Measurements from ENCODE around the gene KTI12.
"Not testable (repeated sequence)": the region's sequence is repeated elsewhere in the genome, so short reads cannot be mapped to it uniquely, and the experiment has no call there.

The KTI12 gene, protein sequence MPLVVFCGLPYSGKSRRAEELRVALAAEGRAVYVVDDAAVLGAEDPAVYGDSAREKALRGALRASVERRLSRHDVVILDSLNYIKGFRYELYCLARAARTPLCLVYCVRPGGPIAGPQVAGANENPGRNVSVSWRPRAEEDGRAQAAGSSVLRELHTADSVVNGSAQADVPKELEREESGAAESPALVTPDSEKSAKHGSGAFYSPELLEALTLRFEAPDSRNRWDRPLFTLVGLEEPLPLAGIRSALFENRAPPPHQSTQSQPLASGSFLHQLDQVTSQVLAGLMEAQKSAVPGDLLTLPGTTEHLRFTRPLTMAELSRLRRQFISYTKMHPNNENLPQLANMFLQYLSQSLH
- total RNA-seq, result 7.3 to 8.7 reads per million in 2 donors

DNA sequence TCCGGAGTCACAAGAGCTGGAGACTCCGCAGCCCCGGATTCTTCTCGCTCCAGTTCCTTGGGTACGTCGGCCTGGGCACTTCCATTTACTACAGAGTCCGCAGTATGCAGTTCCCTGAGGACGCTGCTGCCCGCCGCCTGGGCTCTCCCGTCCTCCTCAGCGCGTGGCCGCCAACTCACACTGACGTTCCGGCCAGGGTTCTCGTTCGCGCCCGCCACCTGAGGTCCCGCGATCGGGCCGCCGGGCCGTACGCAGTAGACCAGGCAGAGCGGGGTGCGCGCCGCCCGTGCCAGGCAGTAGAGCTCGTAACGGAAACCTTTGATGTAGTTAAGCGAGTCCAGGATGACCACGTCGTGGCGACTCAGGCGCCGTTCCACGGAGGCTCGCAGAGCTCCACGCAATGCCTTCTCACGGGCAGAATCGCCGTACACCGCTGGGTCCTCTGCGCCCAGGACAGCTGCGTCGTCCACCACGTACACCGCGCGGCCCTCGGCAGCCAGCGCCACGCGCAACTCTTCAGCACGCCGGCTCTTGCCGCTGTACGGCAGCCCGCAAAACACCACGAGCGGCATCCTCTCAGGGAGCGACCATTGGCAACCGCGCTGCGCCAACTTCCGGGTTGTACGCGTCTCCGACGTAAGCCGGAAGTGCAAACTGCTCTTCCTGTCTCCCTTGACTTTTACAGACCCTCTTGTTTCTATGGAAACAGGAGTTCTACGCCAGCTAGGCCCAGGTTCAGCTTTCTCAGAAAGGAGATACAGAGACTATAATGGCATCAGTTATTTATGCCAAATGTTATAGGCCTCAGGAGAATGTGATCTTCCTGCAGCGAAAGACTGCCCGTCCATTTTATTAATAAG is at the start of gene KTI12:
Gene KTI12, minus strand, starts transcription at position 621 of the 860 bp plus-strand sequence. Its CDS starts 49 bp downstream, at position 572.
- DNase-seq, result peak; percentile 74

DNA sequence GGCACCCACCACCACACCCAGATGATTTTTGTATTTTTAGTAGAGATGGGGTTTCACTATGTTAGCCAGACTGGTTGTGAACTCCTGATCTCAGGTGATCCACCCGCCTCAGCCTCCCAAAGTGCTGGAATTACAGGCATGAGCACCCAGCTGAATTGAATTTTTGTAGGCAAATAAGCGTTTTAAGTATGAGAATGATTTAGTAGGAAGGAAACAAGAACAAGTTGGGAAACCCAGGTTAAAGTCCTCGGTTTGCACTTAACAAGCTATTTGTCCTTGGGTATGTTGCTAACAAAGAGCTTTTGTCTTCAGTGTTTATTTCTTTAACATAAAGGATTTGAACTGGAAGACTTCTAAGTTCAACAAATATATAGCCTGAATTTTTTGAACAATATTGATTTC is 46.4 kb upstream of the KTI12 start:
- DNase-seq, result no peak

DNA sequence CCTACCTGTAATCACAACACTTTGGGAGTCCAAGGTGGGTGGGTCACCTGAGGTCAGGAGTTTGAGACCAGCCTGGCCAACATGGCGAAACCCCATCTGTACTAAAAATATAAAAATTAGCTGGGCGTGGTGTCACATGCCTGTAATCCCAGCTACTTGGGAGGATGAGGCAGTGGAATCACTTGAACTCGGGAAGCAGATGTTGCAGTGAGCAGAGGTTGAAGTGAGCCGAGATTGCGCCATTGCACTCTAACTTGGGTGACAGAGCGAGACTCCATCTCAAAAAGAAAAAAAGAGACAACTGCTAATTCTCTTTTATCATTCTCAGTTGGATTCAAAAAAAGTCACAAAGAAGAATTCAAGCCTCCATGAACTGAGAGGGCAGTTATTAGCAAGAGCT is 43.7 kb upstream of the KTI12 start:
- not testable (repeated sequence) for DNase-seq

DNA sequence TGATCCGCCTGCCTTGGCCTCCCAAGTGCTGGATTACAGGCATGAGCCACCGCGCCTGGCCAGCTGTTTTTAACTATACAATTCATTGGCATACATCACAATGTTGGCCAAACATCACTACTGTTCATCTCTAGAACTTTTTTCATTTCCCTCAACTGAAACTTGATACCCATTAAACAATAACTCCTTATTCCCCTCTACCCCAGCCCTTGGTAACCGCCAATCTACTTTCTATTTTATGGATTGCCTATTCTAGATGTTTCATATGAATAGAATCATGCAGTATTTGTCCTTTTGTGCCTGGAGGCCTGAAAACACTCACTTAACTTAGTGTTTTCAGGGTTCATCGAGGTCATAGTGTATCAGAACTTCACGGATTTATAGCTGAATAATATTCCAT is 38.7 kb upstream of the KTI12 start:
- DNase-seq, result no peak

DNA sequence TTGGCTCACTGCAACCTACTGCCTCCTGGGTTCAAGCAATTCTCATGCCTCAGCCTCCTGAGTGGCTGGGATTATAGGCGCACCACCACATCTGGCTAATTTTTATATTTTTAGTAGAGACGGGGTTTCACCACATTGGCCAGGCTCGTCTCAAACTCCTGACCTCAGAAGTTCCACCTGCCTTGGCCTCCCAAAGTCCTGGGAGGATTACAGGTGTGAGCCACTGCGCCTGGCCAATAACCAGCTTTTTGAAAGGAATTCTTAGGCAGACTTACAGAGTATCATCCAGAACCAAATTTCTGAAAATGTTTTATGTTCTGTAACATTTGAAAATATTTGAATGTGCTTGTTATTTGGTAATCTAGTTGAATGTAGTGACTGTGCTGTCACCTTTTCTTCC is 37.1 kb upstream of the KTI12 start:
- DNase-seq, result no peak

DNA sequence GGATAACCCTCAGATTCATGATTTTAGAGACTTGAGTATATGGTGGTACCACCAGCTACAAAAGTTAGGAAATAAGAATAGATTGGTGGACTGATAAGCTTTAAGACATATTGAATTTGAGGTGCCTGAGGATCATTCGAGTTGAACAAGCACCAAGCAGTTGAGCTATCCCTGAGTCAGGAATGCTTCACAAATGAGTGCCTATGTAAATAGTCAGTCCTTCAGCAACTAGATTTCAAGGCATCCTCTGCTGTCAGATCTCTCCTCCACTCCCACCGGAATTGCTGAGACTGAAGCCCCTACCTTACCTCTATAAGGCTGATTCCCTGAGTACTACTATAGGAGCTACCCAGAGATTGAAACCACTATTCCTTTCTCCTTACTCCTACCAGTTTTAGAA is 29.6 kb upstream of the KTI12 start:
- no peak for DNase-seq

DNA sequence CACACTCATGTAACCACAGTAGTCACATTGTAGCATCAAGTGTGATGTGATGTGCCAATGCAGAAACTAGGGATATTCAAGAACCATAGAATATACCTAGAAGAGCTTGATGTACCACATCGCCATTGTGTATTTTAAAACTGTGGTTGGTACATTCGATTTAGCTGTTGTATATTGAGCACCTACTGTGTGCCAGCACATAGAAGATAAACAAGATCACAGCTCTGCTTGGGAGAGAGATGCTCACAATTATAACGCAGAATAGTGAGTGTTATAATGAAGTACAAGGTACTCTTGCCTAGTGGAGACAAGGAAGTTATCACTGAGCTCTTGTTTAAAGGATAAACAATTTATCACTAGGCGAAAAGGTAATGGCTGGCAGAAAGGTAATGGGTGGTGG is 27.2 kb upstream of the KTI12 start:
- no peak for DNase-seq

DNA sequence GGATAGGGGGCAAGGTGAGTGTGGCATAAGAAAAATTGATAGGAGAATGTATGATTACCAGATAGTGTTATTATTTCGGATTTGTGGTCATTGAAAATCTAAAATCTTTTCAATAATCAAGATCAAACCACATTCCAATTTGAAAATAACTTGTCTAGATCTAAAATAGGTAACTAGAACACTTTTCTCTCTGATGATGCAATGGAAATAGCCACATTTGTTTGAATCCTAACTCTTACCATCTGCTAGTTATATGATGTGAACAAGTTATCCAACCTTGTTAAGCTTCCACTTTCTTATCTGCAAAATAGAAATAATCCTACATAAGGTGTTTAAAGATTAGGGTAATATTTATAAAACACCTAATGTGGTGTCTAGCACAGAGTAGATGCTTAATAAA is 26.3 kb upstream of the KTI12 start:
- no peak for DNase-seq

DNA sequence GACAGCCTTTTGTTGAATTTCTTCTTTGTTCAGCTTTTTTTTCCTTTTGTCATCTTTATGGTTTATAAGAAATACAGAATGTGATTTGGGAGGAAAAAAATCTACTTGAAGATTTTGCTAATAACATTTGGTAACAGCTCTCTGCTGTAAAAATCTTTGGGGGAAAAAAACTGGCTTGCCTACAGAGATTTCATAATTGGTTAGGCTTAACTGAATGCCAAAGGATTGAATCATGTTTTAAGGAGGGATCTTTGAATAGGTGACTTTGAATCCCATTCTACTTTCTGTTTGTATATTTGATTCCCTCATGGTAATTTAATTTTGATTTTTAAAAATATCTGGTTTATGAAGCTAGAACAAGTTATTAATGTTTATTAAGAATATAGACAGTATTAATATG is 25.7 kb upstream of the KTI12 start:
- no peak for DNase-seq

DNA sequence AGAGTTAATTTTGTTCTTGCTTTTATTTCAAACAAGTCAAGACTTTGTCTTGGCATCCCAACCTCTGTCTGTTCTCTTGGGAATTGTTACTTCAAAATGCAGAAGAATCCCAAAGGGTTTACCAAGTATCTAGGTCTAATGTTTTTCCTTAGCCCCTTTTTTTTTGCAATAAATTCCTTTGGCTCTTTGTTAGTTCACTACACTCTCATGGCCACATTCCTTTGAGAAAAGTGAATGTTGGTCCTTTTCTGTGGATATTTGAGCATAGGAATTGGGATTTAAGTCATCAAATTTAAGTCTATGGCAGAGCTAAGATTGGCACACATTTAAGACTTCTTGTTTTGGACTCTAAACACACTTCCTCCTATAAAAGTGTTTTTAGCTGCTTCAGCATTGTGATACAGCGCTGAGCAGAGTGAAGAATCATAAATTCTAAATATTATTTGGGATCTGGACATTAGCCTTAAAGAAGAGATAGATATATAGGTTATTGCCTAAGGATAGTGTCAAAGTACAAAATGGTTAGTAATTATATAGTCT is 24.3 kb upstream of the KTI12 start:
- DNase-seq, result no peak

DNA sequence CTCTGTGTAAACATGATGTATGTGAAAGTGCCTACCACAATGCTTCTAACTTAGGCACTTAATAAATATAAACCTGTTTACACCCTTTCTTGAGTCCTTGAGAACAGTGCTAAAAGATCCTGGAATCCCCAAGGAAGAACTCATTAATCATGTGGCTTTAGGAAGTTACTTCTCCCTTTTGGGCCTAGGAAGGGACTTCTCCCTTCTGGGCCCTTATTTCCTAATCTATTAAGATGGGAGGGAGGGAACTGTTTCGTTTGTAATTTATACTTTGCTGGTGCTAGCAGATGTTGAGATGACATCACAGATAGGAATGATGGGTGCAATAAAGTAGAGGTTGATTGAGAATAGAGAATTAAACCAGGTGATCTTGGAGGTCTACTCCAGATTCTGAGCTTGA is 23.6 kb upstream of the KTI12 start:
- no peak for DNase-seq

DNA sequence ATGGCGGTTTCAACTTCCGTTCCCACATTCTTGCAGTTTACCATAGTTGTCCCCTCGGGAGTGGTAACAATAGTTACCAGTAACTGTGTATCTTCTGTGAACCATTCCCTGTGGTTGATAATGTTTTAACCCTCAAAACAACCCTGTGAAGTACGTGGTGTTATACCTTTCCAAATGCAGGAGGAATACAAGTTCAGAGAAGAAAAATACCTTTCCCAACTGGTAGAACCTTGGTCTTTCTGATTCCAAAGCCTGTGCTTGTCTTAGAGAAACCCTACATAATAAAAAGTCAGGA is 23.3 kb upstream of the KTI12 start:
- no peak for DNase-seq

DNA sequence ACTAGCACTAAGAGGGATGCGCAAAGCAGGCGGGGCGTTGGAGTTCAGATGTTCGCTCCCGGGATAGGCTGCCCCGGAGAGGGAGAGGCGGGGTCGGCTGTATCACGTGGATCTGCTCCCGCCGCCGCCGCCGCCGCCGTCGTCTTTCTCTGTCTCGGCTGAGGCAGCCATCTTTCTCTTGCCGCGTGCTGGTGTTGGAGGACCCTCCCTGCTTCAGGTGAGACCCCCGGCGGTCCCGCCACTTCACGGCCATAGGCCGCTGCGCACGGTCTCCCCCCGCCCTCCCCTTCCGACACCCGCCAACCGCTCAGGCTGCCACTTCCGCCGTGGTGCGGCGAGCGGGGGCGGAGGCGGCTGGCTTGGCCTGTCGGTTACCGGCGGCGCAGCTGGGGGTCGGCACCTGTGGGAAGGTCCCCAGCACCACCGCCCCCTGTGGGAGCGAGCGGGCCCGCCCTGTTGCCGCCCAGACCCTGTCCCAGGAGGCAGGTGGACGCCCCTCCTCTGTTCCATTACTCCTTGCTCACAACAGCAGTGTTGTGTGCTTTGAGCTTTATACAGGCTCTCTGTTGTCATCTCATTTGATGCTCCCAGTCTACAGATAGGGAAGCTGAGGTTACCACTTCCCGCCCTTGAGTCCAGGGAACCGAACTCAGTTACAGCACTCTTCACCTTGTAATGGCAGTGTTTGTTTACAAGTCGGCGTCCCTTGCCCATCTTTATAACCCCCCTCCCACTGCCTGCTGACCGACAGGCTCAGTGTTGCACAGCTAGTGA is 22.7 kb upstream of the KTI12 start, which contains the start of gene BTF3L4:
Gene BTF3L4, plus strand, starts transcription at position 133 of the 774 bp plus-strand sequence. CDS start 3,553 bp downstream, outside the sequence.
- DNase-seq, result peak; percentile 79

DNA sequence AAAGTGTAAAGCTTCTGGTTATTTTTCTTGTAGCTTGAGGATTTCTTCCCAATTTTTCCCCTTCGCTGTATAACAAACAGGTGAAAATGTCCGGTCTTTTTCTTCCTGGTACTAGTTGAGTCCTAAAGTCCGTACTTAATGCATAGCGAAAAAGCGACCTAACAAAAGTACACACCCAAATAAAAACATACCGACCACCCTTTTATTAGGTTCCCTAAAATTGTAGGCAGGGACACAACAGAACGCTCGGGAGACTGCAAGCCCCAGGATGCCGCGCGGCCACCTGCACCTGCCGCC is 22.2 kb upstream of the KTI12 start:
- DNase-seq, result no peak

DNA sequence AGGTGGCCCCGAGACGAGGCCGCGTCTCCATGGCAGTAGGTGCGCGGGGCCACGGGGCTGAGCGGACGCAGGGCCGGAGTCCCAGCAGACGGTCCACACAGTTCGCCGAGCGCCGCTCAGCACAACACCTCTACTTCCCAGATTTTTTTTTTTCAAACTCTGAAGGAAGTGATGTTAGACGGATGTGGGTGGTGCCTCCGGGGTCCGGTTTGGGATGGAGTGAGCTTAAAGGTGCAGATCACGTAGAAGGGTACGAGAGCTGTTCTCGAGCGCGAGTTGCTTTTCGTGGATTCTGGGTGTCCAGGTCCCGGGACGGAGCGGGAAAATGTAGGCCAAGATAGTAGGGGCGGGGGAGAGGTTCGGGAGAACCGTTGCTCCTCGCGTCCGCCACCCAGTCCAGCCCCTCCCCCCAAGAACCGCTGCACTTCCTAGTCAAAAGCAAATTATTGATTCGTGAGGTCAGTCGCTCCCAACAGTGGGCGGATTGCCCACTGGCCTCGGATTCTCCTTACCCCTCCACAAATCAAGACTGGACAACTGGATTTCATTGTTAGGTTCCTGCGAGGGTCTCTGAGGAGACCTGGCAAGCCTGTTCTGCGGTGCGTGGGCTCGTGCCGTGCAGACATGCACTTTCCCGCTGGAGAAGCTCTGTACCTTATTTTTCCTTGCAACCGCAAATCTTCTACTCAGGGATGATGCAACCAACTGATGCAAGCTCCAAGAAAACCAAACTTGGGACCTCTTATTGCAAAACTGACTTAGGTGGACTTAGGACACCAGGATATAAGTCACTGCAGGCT is 21.7 kb upstream of the KTI12 start, which contains the start of gene TXNDC12:
Gene TXNDC12, minus strand, starts transcription at position 126 of the 800 bp plus-strand sequence. Its CDS starts 95 bp downstream, at position 31.
- DNase-seq, result peak; percentile 15

DNA sequence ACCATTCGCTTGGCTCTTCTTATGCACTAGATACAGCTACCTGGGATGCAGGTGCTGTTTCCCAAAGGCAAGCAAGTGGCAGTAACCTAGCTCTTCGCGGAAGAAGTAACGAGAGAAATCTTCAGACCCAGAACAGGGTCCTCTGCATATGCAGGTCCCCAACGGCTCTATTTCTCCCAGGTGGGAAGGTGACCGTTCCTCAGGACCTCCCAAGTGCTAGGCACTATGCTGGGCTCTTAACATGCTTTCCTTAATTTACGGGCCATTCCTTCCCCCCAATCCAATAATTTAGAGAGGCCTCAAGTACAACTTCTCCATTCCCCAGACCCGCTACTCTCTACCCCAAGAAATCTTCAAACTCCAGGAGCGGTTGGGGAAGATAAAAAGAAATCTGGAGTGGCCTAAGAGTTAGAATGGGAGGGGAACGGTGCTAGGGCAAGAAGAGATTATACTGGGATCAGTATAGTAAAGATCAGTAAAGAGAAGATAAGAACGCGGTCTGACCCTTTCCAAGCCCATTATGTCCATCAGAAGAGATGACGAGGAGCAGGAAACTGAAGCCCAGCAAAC is 21.0 kb upstream of the KTI12 start:
- DNase-seq, result no peak

DNA sequence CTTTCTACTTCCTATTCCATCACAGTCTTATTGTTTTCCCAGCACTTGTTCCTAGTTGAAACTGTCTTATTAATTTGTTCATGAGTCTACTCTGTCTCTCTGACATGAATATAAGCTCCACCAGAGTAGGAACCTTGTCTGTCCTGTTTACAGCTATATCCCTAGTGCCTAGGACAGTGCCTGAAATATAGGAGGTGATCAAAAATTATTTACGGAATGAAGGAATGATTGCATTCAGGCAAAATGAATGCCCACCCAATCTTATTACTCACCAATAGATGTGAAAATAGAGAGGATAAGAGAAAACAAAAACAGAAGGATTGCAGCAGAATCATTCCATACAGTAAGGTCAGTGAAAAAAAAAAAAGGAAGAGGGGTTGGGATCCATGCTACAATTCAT is 20.3 kb upstream of the KTI12 start:
- no peak for DNase-seq

DNA sequence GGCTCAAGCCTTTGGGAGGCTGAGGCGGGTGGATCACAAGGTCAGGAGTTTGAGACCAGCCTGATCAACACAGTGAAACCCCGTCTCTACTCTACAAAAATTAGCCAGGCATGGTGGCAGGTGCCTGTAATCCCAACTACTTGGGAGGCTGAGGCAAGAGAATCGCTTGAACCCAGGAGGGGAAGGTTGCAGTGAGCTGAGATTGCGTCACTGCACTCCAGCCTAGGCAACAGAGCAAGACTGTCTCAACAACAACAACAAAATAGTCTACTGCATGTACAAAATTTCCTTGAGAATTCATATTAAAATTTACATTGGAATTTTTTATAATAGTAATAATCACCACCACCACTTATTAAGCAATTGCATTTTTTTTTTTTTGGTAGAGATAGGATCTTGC is 15.7 kb upstream of the KTI12 start:
- not testable (repeated sequence) for DNase-seq

DNA sequence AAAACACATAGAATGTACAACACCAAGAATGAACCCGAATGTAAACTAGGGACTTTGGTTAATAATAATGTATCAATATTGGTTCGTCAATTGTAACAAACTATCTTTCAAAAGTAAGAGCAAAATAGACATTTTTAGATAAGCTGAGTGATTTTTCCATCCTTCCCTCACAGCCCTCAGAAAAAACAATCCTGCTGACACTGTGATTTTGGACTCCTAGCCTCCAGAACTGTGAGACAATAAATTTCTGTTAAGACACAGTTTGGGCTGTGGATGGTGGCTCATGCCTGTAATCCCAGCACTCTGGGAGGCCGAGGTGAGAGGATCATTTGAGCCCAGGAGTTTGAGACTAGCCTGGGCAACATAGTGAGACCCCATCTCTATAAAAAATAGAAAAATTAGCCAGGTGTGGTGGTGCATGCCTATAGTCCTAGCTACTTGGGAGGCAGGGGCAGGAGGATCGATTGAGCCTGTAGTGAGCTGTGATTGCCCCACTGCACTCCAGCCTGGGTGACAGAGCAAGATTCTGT is 12.1 kb upstream of the KTI12 start:
- DNase-seq, result not testable (repeated sequence)

DNA sequence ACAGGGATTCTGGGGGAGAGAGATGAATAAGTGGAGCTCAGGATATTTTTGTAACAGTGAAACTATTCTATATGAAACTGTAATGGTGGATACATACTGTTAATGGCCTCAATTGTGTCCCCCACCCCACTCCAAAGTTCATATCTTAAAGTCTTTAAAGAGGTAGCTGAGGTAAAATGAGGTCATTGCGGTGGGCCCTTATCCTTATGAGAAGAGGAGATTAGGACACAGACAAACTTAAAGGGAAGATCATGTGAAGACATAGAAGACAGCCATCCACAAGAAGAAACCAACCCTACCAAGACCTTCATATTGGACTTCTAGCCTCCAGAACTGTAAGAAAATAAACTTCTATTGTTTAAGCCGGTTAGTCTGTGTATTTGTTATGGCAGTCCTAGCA is 11.6 kb upstream of the KTI12 start:
- DNase-seq, result no peak

DNA sequence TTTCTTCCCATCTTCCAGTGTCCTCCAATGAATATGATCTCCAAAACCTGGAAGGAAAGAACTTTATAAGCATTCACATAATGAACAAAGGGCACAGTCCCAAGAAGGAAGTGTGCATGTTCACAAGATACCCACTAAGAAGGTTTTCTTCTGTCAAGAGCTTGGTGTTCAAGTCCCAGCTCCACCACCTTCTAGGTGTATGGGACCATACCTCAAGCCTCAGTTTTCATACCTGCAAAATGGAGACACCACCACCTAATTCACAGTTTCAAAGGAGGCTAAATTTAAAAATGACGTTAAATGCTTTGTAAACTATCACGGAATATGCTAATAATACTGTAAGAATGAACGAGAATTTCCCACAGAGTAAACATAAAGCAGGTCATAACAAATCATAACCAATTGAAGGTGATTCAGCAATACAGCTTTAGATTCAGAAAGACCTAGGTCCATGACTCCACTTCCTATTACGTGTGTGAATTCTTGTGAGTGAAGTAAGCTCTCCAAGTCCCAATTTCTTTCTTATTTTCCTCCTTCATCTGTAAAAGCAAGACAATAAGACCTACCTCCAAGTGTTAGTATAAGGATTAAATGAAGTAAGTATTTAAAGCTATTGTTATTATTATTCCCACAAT is 8.1 kb upstream of the KTI12 start:
- DNase-seq, result no peak
